CD14-positive monocyte (primary cell): ENCODE measurements around the gene AMPH. TPM values are rescaled to one million over a fixed set of nuclear protein-coding genes. Genes with fewer than 3 reads are reported as not detected.

ENCODE experiments used
- DNase-seq, 3 donors: peaks; one replicate each; pipeline ENCODE4 v3.0.0-alpha.2; 2011 to 2022
- H2AFZ ChIP-seq: 2 replicates; pipeline ENCODE4 v1.6.0; 2012; ENCODE audit warnings: mild to moderate bottlenecking, low read depth, low read length, inconsistent platforms; ENCODE audit not compliant: insufficient read depth, poor library complexity, severe bottlenecking
- H3K27ac ChIP-seq, 2 donors: 1 replicate in 1 of 2; 2 replicates in 1 of 2; pipeline ENCODE4 v1.5.1; 2012 to 2013; ENCODE audit warnings: low read length in 2 of 2, control low read depth in 1 of 2, inconsistent platforms in 1 of 2, low read depth in 1 of 2, mild to moderate bottlenecking in 1 of 2
- H3K27me3 ChIP-seq, 2 donors: one replicate each; pipeline versions ENCODE4 v1.6.0 to v1.6.1; 2011 to 2013; ENCODE audit warnings: low read length in 2 of 2; ENCODE audit not compliant: control insufficient read depth in 2 of 2, insufficient read depth in 2 of 2
- H3K36me3 ChIP-seq, 2 donors: replicated peaks in 1 of 2; 1 replicate in 1 of 2; 2 replicates in 1 of 2; pipeline versions ENCODE4 v1.5.1 to v1.6.1; 2012 to 2013; ENCODE audit warnings: low read length in 2 of 2, control low read depth in 1 of 2, inconsistent platforms in 1 of 2, mild to moderate bottlenecking in 1 of 2; ENCODE audit not compliant: insufficient read depth in 2 of 2, control insufficient read depth in 1 of 2
- H3K4me1 ChIP-seq, 2 donors: 1 replicate in 1 of 2; 2 replicates in 1 of 2; pipeline versions ENCODE4 v1.5.1 to v1.6.1; 2012 to 2013; ENCODE audit warnings: low read length in 2 of 2, control low read depth in 1 of 2, inconsistent platforms in 1 of 2, mild to moderate bottlenecking in 1 of 2, moderate library complexity in 1 of 2; ENCODE audit not compliant: insufficient read depth in 2 of 2, control insufficient read depth in 1 of 2
- H3K4me2 ChIP-seq: replicated peaks from 2 replicates; pipeline ENCODE3; 2012; ENCODE audit warnings: low read length, moderate library complexity, mild to moderate bottlenecking; ENCODE audit not compliant: poor library complexity, severe bottlenecking; ENCODE audit errors: extremely low read depth
- H3K4me3 ChIP-seq, 3 experiments: fragments of 200-600 bp in 1 of 3; sonication (generic) in 1 of 3; replicated peaks in 1 of 3; 1 replicate in 2 of 3; 2 replicates in 1 of 3; pipeline ENCODE4 v1.5.1; 2011 to 2013; ENCODE audit warnings: low read length in 3 of 3, mild to moderate bottlenecking in 3 of 3, control low read depth in 2 of 3, low read depth in 2 of 3, inconsistent platforms in 1 of 3, moderate library complexity in 1 of 3
- H3K79me2 ChIP-seq: 2 replicates; pipeline ENCODE4 v1.6.0; 2012; ENCODE audit warnings: mild to moderate bottlenecking, control low read depth, inconsistent platforms, low read length, moderate library complexity; ENCODE audit not compliant: insufficient read depth
- H3K9ac ChIP-seq: 2 replicates; pipeline ENCODE4 v1.6.0; 2017; ENCODE audit warnings: low read length, mild to moderate bottlenecking; ENCODE audit not compliant: insufficient read depth, poor library complexity, severe bottlenecking
- H3K9me3 ChIP-seq, 2 donors: replicated peaks in 1 of 2; 1 replicate in 1 of 2; 2 replicates in 1 of 2; pipeline versions ENCODE4 v1.5.1 to v1.6.1; 2012 to 2013; ENCODE audit warnings: low read length in 2 of 2, control low read depth in 1 of 2; ENCODE audit not compliant: control insufficient read depth in 1 of 2, insufficient read depth in 1 of 2
- H4K20me1 ChIP-seq: 2 replicates; pipeline ENCODE4 v1.6.0; 2012; ENCODE audit warnings: mild to moderate bottlenecking, low read length, control low read depth, moderate library complexity; ENCODE audit not compliant: insufficient read depth
- H3K27ac Mint-ChIP-seq, 7 donors: one replicate each; pipeline ENCODE4 v1.8.0; 2020; ENCODE audit warnings: mild to moderate bottlenecking in 7 of 7, mixed read lengths in 7 of 7, moderate library complexity in 6 of 7, inconsistent platforms in 2 of 7
- H3K27me3 Mint-ChIP-seq, 3 donors: one replicate each; pipeline ENCODE4 v1.8.0; 2021 to 2022; ENCODE audit warnings: low read depth in 3 of 3, mild to moderate bottlenecking in 3 of 3, mixed read lengths in 3 of 3, moderate library complexity in 3 of 3, inconsistent platforms in 1 of 3
- H3K36me3 Mint-ChIP-seq, 2 donors: one replicate each; pipeline ENCODE4 v1.8.0; 2020; ENCODE audit warnings: mixed read lengths in 2 of 2, inconsistent platforms in 1 of 2, mild to moderate bottlenecking in 1 of 2
- H3K4me1 Mint-ChIP-seq: one replicate; pipeline ENCODE4 v1.8.0; 2020; ENCODE audit warnings: mild to moderate bottlenecking, mixed read lengths
- H3K4me3 Mint-ChIP-seq, 2 donors: one replicate each; pipeline ENCODE4 v1.8.0; 2020; ENCODE audit warnings: mild to moderate bottlenecking in 2 of 2, mixed read lengths in 2 of 2, moderate library complexity in 1 of 2
- H3K9me3 Mint-ChIP-seq, 7 donors: one replicate each; pipeline ENCODE4 v1.8.0; 2020 to 2022; ENCODE audit warnings: mixed read lengths in 7 of 7, mild to moderate bottlenecking in 6 of 7, moderate library complexity in 6 of 7, inconsistent platforms in 2 of 7
- CTCF ChIP-seq: fragments of 200-600 bp; IDR thresholded peaks from one replicate; pipeline ENCODE4 v1.8.0; 2022; ENCODE audit warnings: antibody characterized with exemption, mild to moderate bottlenecking
- WGBS: methylation state at CpG from one replicate; pipeline ENCODE4 v1.1.5; 2013; ENCODE audit warnings: missing lambda C conversion rate; ENCODE audit not compliant: insufficient coverage; 5-methylcytosine and 5-hydroxymethylcytosine counted together
- intact Hi-C, 2 donors: fragments of 100-400 bp; cut with micrococcal nuclease; formaldehyde crosslinking; loops; one replicate each; pipeline versions ENCODE4 v1.15.0 to v1.15.1; 2023
- polyA minus RNA-seq: library from RNA; depleted of rRNA, polyadenylated mRNA; stranded (reverse); fragments of >200 nt; gene quantifications from 2 replicates; pipeline ENCODE4 v1.2.3, GENCODE V29; 2012
- polyA plus RNA-seq, 3 donors: library from polyadenylated mRNA; depleted of rRNA in 1 of 3; unstranded in 2 of 3; stranded (reverse) in 1 of 3; fragments of 300-500 nt in 2 of 3; fragments of >200 nt in 1 of 3; fragmentation: Illumina TruSeq in 2 of 3; gene quantifications; 1 replicate in 2 of 3; 2 replicates in 1 of 3; pipeline ENCODE4 v1.2.3, GENCODE V29; 2012 to 2021
- total RNA-seq, 12 experiments: library from RNA in 1 of 12; stranded (reverse) in 1 of 12; fragments of 120-200 nt in 1 of 12; gene quantifications; one replicate each; pipeline ENCODE4 v1.2.4 and lab custom pipeline; 2013 to 2026; ENCODE audit warnings: mixed read lengths in 6 of 12, inconsistent platforms in 1 of 12

AMPH gene
- total RNA-seq (2013) = 0.27 TPM
- polyA plus RNA-seq (under 1 TPM; 0.61 to 0.96 (median 0.67) TPM), polyA minus RNA-seq (0.24 and 0.28 TPM in 2 replicates), total RNA-seq (lab: John Stamatoyannopoulos, UW) (0.69 to 13.4 (median 1.8) reads per million in 11 experiments)

- Mint-ChIP-seq H3K36me3 (peaks cover 0 to 6% of the 10 kb centered on the region in 2 donors), H3K4me3 (peak within 1 kb of the TSS; percentile 79 to 89), H3K4me1 (peaks cover 14% of the 10 kb centered on the region), H3K27ac (no peak within 1 kb of the TSS), H3K27me3 (peaks cover 47 to 64% (median 57%) of the 10 kb centered on the region in 3 donors), H3K9me3 (peaks cover 0 to 12% (median 8%) of the 10 kb centered on the region in 7 donors)
- Histone ChIP-seq H3K27ac (no peak within 1 kb of the TSS), H2AFZ (peak within 1 kb of the TSS; percentile 66), H3K9me3 (peaks cover 0 to 7% of the 10 kb centered on the region in 2 donors), H3K36me3 (no peaks in the 10 kb centered on the region), H3K4me3 (peak within 1 kb of the TSS; percentile 23 to 74 (median 39)), H3K79me2 (no peaks in the 10 kb centered on the region), H3K9ac (peak within 1 kb of the TSS; percentile 23), H3K4me1 (peaks cover 3 to 15% of the 10 kb centered on the region in 2 donors), H3K27me3 (peaks cover 55 to 59% of the 10 kb centered on the region in 2 donors), H3K4me2 (peak within 1 kb of the TSS; percentile 79), H4K20me1 (no peaks in the 10 kb centered on the region)
- under 1% methylated on average over 104 of the region's 105 CpGs for WGBS
- TF ChIP-seq CTCF = no peak
- DNase-seq = no peak
- intact Hi-C loops = no loop called here
Measured at GRCh38 chr7:38630720-38631673, at the start of gene AMPH. TSS of gene AMPH (minus strand) at chr7:38631373. CDS start at chr7:38631351, 22 bp downstream.

GRCh38 chr7:38679419-38679818, 48.2 kb upstream of the AMPH start:
- no peak overlapping the region for H3K4me3 Mint-ChIP-seq

More at GRCh38 chr7:38679419-38679818, 48.2 kb upstream of the AMPH start:
- H3K4me2 ChIP-seq = no peak overlapping the region
- H3K4me1 Mint-ChIP-seq = peaks cover 35% of the 10 kb centered on the region
- H3K9me3 Mint-ChIP-seq = peaks cover 0 to 3% (median 2%) of the 10 kb centered on the region in 7 donors
- H4K20me1 ChIP-seq = no peaks in the 10 kb centered on the region
- H3K36me3 ChIP-seq = no peaks in the 10 kb centered on the region
- peak overlapping the region in 5 of 7 donors; percentile 2 to 82 (median 73) for H3K27ac Mint-ChIP-seq
- peak; percentile 20 to 47 (median 23) for DNase-seq
- H3K4me3 ChIP-seq = no peak overlapping the region
- no peak overlapping the region for H3K27ac ChIP-seq
- no peak for TF ChIP-seq CTCF
- no peaks in the 10 kb centered on the region for H3K9me3 ChIP-seq
- peaks cover 0 to 4% (median 0%) of the 10 kb centered on the region in 3 donors for H3K27me3 Mint-ChIP-seq
- no peaks in the 10 kb centered on the region for H3K79me2 ChIP-seq
- H3K4me1 ChIP-seq = peaks cover 17 to 28% of the 10 kb centered on the region in 2 donors
- intact Hi-C loops = no loop called here
- H3K9ac ChIP-seq = no peak overlapping the region
- H2AFZ ChIP-seq = no peak overlapping the region
- peaks cover 0 to 3% of the 10 kb centered on the region in 2 donors for H3K36me3 Mint-ChIP-seq
- no peaks in the 10 kb centered on the region for H3K27me3 ChIP-seq
- no CpG with 5 or more reads among the region's 3 CpGs for WGBS
